Measurements from ENCODE around the gene GCN1.

GCN1 gene

DNA sequence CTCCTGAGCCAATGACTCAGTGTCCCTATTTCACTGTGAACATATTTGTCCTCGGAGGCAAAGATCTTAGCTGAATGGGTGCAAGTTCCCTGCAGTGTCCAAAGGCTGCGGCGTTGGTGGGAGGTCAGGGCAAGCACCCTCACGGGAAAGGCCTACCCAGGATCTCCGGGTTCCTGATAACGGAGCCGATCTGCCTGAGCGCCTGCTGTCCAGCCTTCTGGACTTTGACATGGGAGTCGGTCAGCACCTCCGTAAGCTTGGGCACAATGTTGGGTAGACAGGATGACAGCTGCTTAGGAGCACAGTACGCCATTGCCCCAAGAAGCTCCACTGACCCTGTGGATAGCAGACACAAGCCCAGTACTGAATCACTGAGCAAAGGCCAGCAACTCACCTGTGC, 46.5 kb downstream of the GCN1 start:
- no peaks in the 10 kb centered on the region for H3K9me3 ChIP-seq (ENCODE audit: control insufficient read depth in 1 of 2, low read length in 2 of 2)
- peaks cover 61 to 91% of the 10 kb centered on the region in 2 donors for H3K36me3 ChIP-seq (ENCODE audit: control insufficient read depth in 1 of 2, insufficient read depth in 2 of 2, low read length in 2 of 2)
- H3K4me1 ChIP-seq (ENCODE audit: control insufficient read depth in 1 of 2, insufficient read depth in 2 of 2, low read length in 2 of 2), result no peaks in the 10 kb centered on the region
- H3K27me3 ChIP-seq (ENCODE audit: low read depth, low read length), result no peaks in the 10 kb centered on the region
- no peak overlapping the region for H3K4me3 ChIP-seq (ENCODE audit: low read depth in 1 of 2, low read length in 2 of 2)
- no peak overlapping the region for H3K27ac ChIP-seq (ENCODE audit: low read length)

- no peak overlapping the region for H3K27ac ChIP-seq (ENCODE audit: low read length)
- no peaks in the 10 kb centered on the region for H3K27me3 ChIP-seq (ENCODE audit: low read depth, low read length)
- H3K36me3 ChIP-seq (ENCODE audit: control insufficient read depth in 1 of 2, insufficient read depth in 2 of 2, low read length in 2 of 2), result peaks cover 77 to 95% of the 10 kb centered on the region in 2 donors
- no peaks in the 10 kb centered on the region for H3K4me1 ChIP-seq (ENCODE audit: control insufficient read depth in 1 of 2, insufficient read depth in 2 of 2, low read length in 2 of 2)
- H3K4me3 ChIP-seq (ENCODE audit: low read depth in 1 of 2, low read length in 2 of 2), result no peak overlapping the region
- no peaks in the 10 kb centered on the region for H3K9me3 ChIP-seq (ENCODE audit: control insufficient read depth in 1 of 2, low read length in 2 of 2)
These were observed 49.4 kb downstream of the GCN1 start for GRCh38 chr12:120145164-120145563.

DNA sequence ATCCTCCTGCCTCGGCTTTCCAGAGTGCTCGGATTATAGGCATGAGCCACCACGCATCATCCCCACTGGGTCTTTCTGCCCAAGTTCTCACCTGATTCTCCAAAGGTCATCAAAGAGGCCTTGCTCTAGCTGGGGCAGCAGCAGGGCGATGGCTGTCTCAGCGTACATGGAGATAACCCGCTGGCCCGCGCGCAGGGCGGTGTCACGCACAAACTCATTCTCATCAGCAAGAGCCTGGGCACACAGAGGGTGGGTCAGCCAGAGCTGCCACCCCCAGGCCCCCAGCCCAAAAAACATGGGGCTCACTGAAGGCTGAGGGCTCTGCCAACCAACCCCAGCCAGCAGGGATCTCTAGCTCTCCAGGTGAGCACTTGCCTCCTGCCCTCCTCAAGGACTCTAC, 50.3 kb downstream of the GCN1 start:
- H3K4me1 ChIP-seq (ENCODE audit: control insufficient read depth in 1 of 2, insufficient read depth in 2 of 2, low read length in 2 of 2), result no peaks in the 10 kb centered on the region
- no peak overlapping the region for H3K4me3 ChIP-seq (ENCODE audit: low read depth in 1 of 2, low read length in 2 of 2)
- H3K9me3 ChIP-seq (ENCODE audit: control insufficient read depth in 1 of 2, low read length in 2 of 2), result no peaks in the 10 kb centered on the region
- H3K36me3 ChIP-seq (ENCODE audit: control insufficient read depth in 1 of 2, insufficient read depth in 2 of 2, low read length in 2 of 2), result peaks cover 79 to 95% of the 10 kb centered on the region in 2 donors
- H3K27ac ChIP-seq (ENCODE audit: low read length), result no peak overlapping the region
- no peaks in the 10 kb centered on the region for H3K27me3 ChIP-seq (ENCODE audit: low read depth, low read length)

GRCh38 chr12:120142231-120142877, 52.2 kb downstream of the GCN1 start:
- H3K4me3 ChIP-seq (ENCODE audit: low read depth in 1 of 2, low read length in 2 of 2), result no peak overlapping the region
- H3K36me3 ChIP-seq (ENCODE audit: control insufficient read depth in 1 of 2, insufficient read depth in 2 of 2, low read length in 2 of 2), result peaks cover 77 to 92% of the 10 kb centered on the region in 2 donors
- no peaks in the 10 kb centered on the region for H3K27me3 ChIP-seq (ENCODE audit: low read depth, low read length)
- no peaks in the 10 kb centered on the region for H3K4me1 ChIP-seq (ENCODE audit: control insufficient read depth in 1 of 2, insufficient read depth in 2 of 2, low read length in 2 of 2)
- no peaks in the 10 kb centered on the region for H3K9me3 ChIP-seq (ENCODE audit: control insufficient read depth in 1 of 2, low read length in 2 of 2)
- no peak overlapping the region for H3K27ac ChIP-seq (ENCODE audit: low read length)

GRCh38 chr12:120141336-120141735, 53.2 kb downstream of the GCN1 start:
- H3K4me3 ChIP-seq (ENCODE audit: low read depth in 1 of 2, low read length in 2 of 2), result no peak overlapping the region
- no peaks in the 10 kb centered on the region for H3K27me3 ChIP-seq (ENCODE audit: low read depth, low read length)
- H3K27ac ChIP-seq (ENCODE audit: low read length), result no peak overlapping the region
- H3K4me1 ChIP-seq (ENCODE audit: control insufficient read depth in 1 of 2, insufficient read depth in 2 of 2, low read length in 2 of 2), result no peaks in the 10 kb centered on the region
- H3K9me3 ChIP-seq (ENCODE audit: control insufficient read depth in 1 of 2, low read length in 2 of 2), result no peaks in the 10 kb centered on the region
- peaks cover 80 to 92% of the 10 kb centered on the region in 2 donors for H3K36me3 ChIP-seq (ENCODE audit: control insufficient read depth in 1 of 2, insufficient read depth in 2 of 2, low read length in 2 of 2)

DNA sequence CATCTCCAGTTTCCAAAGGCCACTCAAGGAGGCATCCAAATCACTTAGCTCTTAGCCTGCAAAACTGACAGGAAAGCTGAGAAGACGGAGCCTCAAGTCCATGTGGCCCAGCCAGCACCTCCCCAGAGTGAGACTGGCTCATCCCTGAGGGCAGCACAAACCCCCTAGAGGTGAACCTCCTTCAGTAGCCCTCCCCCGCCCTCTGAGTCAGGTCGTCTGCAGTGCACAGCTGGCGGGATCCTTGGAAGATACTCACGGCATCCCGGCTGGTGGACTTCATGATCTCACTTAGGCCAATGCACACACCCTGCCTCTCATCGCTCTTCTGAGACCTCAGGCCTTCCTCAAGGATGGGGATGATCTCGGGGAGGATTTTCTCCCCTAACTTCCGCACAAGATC, 53.9 kb downstream of the GCN1 start:
- no peaks in the 10 kb centered on the region for H3K27me3 ChIP-seq (ENCODE audit: low read depth, low read length)
- H3K36me3 ChIP-seq (ENCODE audit: control insufficient read depth in 1 of 2, insufficient read depth in 2 of 2, low read length in 2 of 2), result peaks cover 86 to 95% of the 10 kb centered on the region in 2 donors
- no peak overlapping the region for H3K4me3 ChIP-seq (ENCODE audit: low read depth in 1 of 2, low read length in 2 of 2)
- H3K4me1 ChIP-seq (ENCODE audit: control insufficient read depth in 1 of 2, insufficient read depth in 2 of 2, low read length in 2 of 2), result no peaks in the 10 kb centered on the region
- H3K27ac ChIP-seq (ENCODE audit: low read length), result no peak overlapping the region
- no peaks in the 10 kb centered on the region for H3K9me3 ChIP-seq (ENCODE audit: control insufficient read depth in 1 of 2, low read length in 2 of 2)

DNA sequence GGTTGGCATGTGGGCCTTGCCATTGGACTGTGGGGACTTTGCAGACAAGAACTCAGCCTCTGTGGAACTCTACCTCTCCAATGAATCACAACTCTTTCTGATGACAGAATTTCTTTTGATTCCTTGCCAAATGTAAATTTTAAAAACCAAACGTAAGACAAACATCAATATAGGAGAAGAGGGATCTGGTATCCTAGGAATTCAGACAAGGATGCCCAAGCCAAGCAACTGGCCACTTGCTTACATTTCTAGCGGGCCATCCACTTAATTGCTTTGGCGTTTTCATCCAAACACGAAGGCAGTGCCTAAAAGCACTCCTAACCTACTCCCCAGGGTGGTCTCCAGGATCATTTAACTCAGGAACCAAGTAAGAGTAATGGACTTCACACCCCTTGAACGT, 54.6 kb downstream of the GCN1 start:
- Histone ChIP-seq H3K4me1 (ENCODE audit: control insufficient read depth in 1 of 2, insufficient read depth in 2 of 2, low read length in 2 of 2) (no peaks in the 10 kb centered on the region), H3K4me3 (ENCODE audit: low read depth in 1 of 2, low read length in 2 of 2) (no peak overlapping the region), H3K27ac (ENCODE audit: low read length) (no peak overlapping the region), H3K27me3 (ENCODE audit: low read depth, low read length) (no peaks in the 10 kb centered on the region), H3K36me3 (ENCODE audit: control insufficient read depth in 1 of 2, insufficient read depth in 2 of 2, low read length in 2 of 2) (peaks cover 81 to 95% of the 10 kb centered on the region in 2 donors), H3K9me3 (ENCODE audit: control insufficient read depth in 1 of 2, low read length in 2 of 2) (no peaks in the 10 kb centered on the region)

GRCh38 chr12:120138366-120138765, 56.1 kb downstream of the GCN1 start:
- H3K36me3 ChIP-seq (ENCODE audit: control insufficient read depth in 1 of 2, insufficient read depth in 2 of 2, low read length in 2 of 2), result peaks cover 82 to 95% of the 10 kb centered on the region in 2 donors
- no peaks in the 10 kb centered on the region for H3K4me1 ChIP-seq (ENCODE audit: control insufficient read depth in 1 of 2, insufficient read depth in 2 of 2, low read length in 2 of 2)
- H3K4me3 ChIP-seq (ENCODE audit: low read depth in 1 of 2, low read length in 2 of 2), result no peak overlapping the region
- no peaks in the 10 kb centered on the region for H3K9me3 ChIP-seq (ENCODE audit: control insufficient read depth in 1 of 2, low read length in 2 of 2)
- H3K27me3 ChIP-seq (ENCODE audit: low read depth, low read length), result no peaks in the 10 kb centered on the region
- no peak overlapping the region for H3K27ac ChIP-seq (ENCODE audit: low read length)

DNA sequence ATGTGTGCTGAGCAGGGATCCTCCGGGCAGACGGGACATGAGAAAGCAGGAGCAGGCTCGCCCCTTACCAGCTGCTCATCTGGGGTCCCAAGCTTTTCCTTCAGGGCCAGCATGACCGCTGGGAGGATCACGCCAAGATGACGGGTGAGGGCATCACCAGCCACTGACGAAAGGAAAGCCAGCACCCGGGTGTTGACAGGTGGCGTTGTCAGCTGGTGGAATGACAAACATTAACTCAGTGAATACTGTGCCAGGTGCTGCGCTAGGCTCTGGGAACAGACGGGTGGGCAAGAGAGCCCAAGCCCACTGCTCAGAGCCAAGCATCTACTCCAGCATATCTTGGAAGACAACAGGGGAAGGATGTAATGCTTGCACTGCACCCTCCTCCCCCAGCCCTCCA, 56.7 kb downstream of the GCN1 start:
- Histone ChIP-seq H3K27me3 (ENCODE audit: low read depth, low read length) (no peaks in the 10 kb centered on the region), H3K36me3 (ENCODE audit: control insufficient read depth in 1 of 2, insufficient read depth in 2 of 2, low read length in 2 of 2) (peaks cover 82 to 95% of the 10 kb centered on the region in 2 donors), H3K4me3 (ENCODE audit: low read depth in 1 of 2, low read length in 2 of 2) (no peak overlapping the region), H3K27ac (ENCODE audit: low read length) (no peak overlapping the region), H3K9me3 (ENCODE audit: control insufficient read depth in 1 of 2, low read length in 2 of 2) (no peaks in the 10 kb centered on the region), H3K4me1 (ENCODE audit: control insufficient read depth in 1 of 2, insufficient read depth in 2 of 2, low read length in 2 of 2) (no peaks in the 10 kb centered on the region)

DNA sequence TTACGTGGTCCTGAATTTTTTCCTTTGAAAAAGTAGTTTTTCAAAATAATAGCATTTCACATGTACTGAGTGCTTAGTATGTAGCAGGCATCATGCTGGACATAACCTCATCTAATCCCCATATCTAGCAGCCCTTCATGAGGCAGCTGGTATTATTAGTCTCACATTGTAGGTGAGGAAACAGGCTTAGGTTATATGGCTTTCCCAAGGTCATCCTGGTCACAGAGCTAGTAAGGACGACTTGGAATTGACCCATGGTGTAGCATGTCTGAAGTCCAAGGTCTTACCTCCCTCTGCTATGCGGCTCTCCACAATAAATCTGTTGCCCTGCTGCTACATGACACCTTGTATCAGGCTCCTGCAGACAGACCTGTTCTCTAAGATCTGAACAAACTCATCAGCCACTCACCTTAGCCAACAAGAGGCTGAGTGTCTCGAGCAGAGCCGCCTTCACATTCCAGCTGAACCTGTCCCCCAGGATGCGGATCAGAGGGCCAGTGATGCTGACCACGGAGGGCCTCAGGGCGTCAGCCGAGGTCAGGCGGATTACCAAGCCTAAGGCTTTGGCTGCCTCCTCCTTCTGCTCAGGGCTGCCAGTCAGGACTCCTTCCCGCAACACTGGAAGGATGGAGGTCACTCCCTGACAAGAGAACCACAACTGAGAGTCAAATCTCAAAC, 58.3 kb downstream of the GCN1 start:
- no peaks in the 10 kb centered on the region for H3K9me3 ChIP-seq (ENCODE audit: control insufficient read depth in 1 of 2, low read length in 2 of 2)

DNA sequence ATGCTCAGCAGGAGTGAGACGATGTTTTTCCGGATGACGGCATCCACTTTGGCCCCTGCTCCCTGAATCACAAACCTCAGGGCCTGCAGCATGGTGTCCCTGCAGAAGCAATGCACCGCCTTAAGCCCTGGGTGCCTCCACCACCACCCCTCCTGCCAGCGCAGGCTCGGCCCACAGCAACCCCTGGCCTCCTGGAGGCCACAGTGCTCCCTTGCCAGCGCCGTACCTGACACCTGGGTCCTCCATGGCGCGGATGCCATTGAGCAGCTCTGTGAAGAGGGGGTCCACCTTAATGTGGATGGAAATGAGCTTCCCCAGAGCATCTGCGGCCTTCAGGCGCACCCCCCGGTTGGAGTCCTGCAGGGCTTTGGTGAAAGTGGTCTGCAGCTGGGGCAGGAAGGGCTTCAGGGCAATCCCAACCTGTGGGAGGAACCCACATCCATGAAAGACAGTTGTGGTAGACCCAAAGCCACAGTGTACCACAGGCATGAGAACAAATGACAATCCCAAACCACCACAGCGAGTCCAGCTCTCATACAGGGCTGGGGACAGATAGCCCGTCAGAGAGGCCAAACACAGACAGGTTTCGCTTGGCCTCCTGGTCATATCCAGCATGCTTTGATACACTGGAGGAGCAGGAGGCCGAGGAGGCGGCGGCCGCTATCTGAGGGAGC, 60.1 kb downstream of the GCN1 start:
- H3K4me3 ChIP-seq (ENCODE audit: low read depth in 1 of 2, low read length in 2 of 2), result no peak overlapping the region
- H3K27ac ChIP-seq (ENCODE audit: low read length), result no peak overlapping the region
- H3K27me3 ChIP-seq (ENCODE audit: low read depth, low read length), result no peaks in the 10 kb centered on the region
- H3K36me3 ChIP-seq (ENCODE audit: control insufficient read depth in 1 of 2, insufficient read depth in 2 of 2, low read length in 2 of 2), result peaks cover 84 to 96% of the 10 kb centered on the region in 2 donors
- peaks cover 0 to 3% of the 10 kb centered on the region in 2 donors for H3K4me1 ChIP-seq (ENCODE audit: control insufficient read depth in 1 of 2, insufficient read depth in 2 of 2, low read length in 2 of 2)
- H3K9me3 ChIP-seq (ENCODE audit: control insufficient read depth in 1 of 2, low read length in 2 of 2), result no peaks in the 10 kb centered on the region

More for the DNA sequence above, 58.3 kb downstream of the GCN1 start:
- H3K27me3 ChIP-seq (ENCODE audit: low read depth, low read length), result no peaks in the 10 kb centered on the region
- H3K27ac ChIP-seq (ENCODE audit: low read length), result no peak overlapping the region
- no peak overlapping the region for H3K4me3 ChIP-seq (ENCODE audit: low read depth in 1 of 2, low read length in 2 of 2)
- peaks cover 0 to 3% of the 10 kb centered on the region in 2 donors for H3K4me1 ChIP-seq (ENCODE audit: control insufficient read depth in 1 of 2, insufficient read depth in 2 of 2, low read length in 2 of 2)
- peaks cover 86 to 96% of the 10 kb centered on the region in 2 donors for H3K36me3 ChIP-seq (ENCODE audit: control insufficient read depth in 1 of 2, insufficient read depth in 2 of 2, low read length in 2 of 2)

All from muscle layer of duodenum (tissue), 2 donors.